Aorta (tissue), 5 donors: ENCODE measurements around the gene RAD51AP2. TPM values are rescaled to one million over a fixed set of nuclear protein-coding genes. Genes with fewer than 3 reads are reported as not detected.
"Not testable (repeated sequence)": the region's sequence is repeated elsewhere in the genome, so short reads cannot be mapped to it uniquely, and the experiment has no call there.

ENCODE experiments used
- ATAC-seq: fragments of 200-7000 bp; cut with Tn5 transposase; one replicate; pipeline ENCODE4 v1.9.1; 2022; ENCODE audit warnings: moderate library complexity; ENCODE audit not compliant: low FRiP score
- DNase-seq, 2 donors: peaks; one replicate each; pipeline ENCODE4 v3.0.0-alpha.2; 2020
- H3K27ac ChIP-seq, 2 donors: one replicate each; pipeline ENCODE4 v1.5.1; 2013; ENCODE audit warnings: low read length in 2 of 2, mild to moderate bottlenecking in 2 of 2, moderate library complexity in 2 of 2, control low read depth in 1 of 2, inconsistent platforms in 1 of 2, low read depth in 1 of 2
- H3K27me3 ChIP-seq, 2 donors: one replicate each; pipeline ENCODE4 v1.6.1; 2013; ENCODE audit warnings: control low read depth in 1 of 2, low read length in 1 of 2, mild to moderate bottlenecking in 1 of 2, moderate library complexity in 1 of 2; ENCODE audit not compliant: insufficient read depth in 2 of 2, control insufficient read depth in 1 of 2
- H3K36me3 ChIP-seq, 2 donors: one replicate each; pipeline ENCODE4 v1.6.1; 2013; ENCODE audit warnings: control low read depth in 1 of 2, low read length in 1 of 2, mild to moderate bottlenecking in 1 of 2; ENCODE audit not compliant: insufficient read depth in 2 of 2, control insufficient read depth in 1 of 2
- H3K4me1 ChIP-seq, 2 donors: one replicate each; pipeline ENCODE4 v1.6.1; 2013; ENCODE audit warnings: low read length in 2 of 2, control low read depth in 1 of 2, mild to moderate bottlenecking in 1 of 2, moderate library complexity in 1 of 2; ENCODE audit not compliant: insufficient read depth in 2 of 2, control insufficient read depth in 1 of 2
- H3K4me3 ChIP-seq, 2 donors: one replicate each; pipeline ENCODE4 v1.5.1; 2013; ENCODE audit warnings: low read length in 2 of 2, control low read depth in 1 of 2, mild to moderate bottlenecking in 1 of 2
- H3K9me3 ChIP-seq: one replicate; pipeline ENCODE4 v1.6.1; 2013; ENCODE audit warnings: mild to moderate bottlenecking, low read length; ENCODE audit not compliant: control insufficient read depth
- WGBS, 2 donors: extraction: QIAGEN DNeasy Blood & Tissue Kit; methylation state at CpG; one replicate each; pipeline ENCODE4 v1.1.7; 2013; 5-methylcytosine and 5-hydroxymethylcytosine counted together
- intact Hi-C, 2 donors: fragments of 100-400 bp; cut with DNase I; formaldehyde crosslinking; loops; one replicate each; pipeline versions ENCODE4 v1.14.2 to v1.15.0; 2022
- polyA plus RNA-seq, 2 donors: library from polyadenylated mRNA; stranded (reverse); fragments of 200-250 nt; gene quantifications; one replicate each; pipeline ENCODE4 v1.2.3, GENCODE V29; 2013
- total RNA-seq, 2 donors: library from RNA; stranded (reverse); fragmentation: NEBNext Ultra II Directional; extraction: Animal tissue kit (Norgen Biotek cat#: 25700); gene quantifications; one replicate each; pipeline ENCODE4 v1.2.1, GENCODE V29; 2021
- donor health status: healthy with polysubstance abuse.
- donor health status: Bipolar disorder and iron deficiency.
- donor health status: DM: no; HTN: no; CAD: no.
- donor health status: DM: no; HTN: no; CAD: no.
- donor health status: DM: yes; HTN: yes; CAD: no.

RAD51AP2 gene
- total and polyA plus RNA-seq, 4 donors = 0.13 TPM; not detected in 3

DNA sequence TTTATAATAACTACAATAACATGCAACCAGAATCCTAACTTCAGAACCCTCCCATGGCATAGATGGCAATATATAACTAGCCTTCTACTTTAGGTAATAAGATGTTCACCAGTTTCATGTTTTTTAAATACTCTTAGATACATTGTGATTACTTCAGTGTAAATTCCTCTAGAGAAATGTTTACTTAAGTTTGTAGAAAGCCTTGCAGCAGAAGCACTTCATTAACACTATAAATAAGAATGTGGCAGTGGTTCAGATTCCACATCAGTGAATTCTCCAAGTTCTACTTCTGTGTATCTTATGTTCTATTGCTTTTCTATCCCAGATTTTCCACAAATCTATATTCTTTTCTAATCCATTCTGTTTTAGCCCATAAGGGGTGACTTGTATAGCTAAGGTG lies 1.2 kb upstream of the RAD51AP2 start:
- ATAC-seq = no peak
- Histone ChIP-seq H3K9me3 (no peaks in the 10 kb centered on the region), H3K4me1 (no peaks in the 10 kb centered on the region), H3K36me3 (no peaks in the 10 kb centered on the region), H3K4me3 (no peak overlapping the region), H3K27me3 (no peaks in the 10 kb centered on the region), H3K27ac (no peak overlapping the region)
- intact Hi-C loops = loop anchor here in 1 of 2 donors (10.0 kb wide), 1 partner anchor 125 kb away; no protein-coding TSS in a partner anchor
- no peak for DNase-seq

DNA sequence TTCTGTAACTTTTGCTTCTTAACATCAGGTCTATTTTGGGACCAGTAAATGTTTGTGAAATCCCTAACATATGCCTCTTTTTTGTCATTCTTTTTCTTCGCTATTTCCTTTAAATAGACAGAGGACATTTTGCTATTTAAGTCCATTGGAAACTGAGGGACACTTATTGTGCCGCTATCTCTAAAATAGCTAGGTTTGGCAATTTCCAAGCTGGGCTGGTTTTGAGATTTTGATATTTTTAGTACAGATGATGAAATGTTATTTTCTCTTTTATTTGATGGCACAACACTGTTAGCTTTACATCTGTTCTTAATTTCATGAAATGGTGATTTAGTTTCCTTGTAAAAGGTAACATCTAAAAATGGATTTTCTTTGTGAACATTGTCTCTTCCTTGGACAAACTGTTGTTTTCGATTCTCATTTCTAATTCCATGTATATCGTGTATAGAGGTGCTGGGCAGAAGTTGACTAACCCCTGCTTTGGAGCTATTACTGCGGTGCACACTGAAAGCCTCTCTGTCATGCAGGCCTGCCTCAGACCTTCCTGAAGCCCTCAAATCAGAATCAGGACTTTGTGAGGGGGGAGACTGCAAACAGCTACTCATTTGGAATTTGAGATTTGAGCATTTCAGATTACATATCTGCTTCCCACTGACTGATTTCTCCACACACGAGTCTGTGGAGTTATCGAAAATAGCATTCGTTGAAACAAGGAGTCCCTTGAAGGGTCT lies 594 bp downstream of the RAD51AP2 start:
- intact Hi-C loops = loop anchor here in 1 of 2 donors (10.0 kb wide), 1 partner anchor 127 kb away; no protein-coding TSS in a partner anchor

DNA sequence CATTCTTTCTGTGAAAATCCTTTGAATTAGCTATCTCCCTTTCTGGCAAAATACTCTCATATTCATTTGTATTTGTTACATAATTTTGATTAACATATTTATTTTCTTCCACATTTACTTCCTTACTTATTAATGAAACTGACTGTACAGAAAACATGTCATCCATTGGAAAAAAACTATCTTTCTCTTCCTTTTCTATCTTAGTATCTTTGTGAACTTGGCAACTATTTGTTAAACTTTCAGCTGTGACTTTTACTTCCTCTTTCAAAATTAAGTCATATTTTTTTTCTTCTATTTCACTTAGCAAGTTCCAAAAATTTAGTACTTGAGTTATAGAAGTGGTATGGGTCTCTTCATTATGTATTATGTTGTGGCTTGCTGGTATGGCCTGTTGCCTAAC lies 2.6 kb downstream of the RAD51AP2 start:
- intact Hi-C loops = loop anchor here in 1 of 2 donors (10.0 kb wide), 1 partner anchor 129 kb away; no protein-coding TSS in a partner anchor
- H3K4me3 ChIP-seq = no peak overlapping the region

More for the DNA sequence above, 594 bp downstream of the RAD51AP2 start:
- Histone ChIP-seq H3K27ac (no peak overlapping the region), H3K4me3 (no peak overlapping the region), H3K9me3 (no peaks in the 10 kb centered on the region), H3K4me1 (no peaks in the 10 kb centered on the region), H3K36me3 (no peaks in the 10 kb centered on the region), H3K27me3 (no peaks in the 10 kb centered on the region)
- ATAC-seq (peak; percentile 25), DNase-seq (no peak)
- 29 to 33% methylated on average over 8 of the region's 8 CpGs for WGBS, 2 donors

DNA sequence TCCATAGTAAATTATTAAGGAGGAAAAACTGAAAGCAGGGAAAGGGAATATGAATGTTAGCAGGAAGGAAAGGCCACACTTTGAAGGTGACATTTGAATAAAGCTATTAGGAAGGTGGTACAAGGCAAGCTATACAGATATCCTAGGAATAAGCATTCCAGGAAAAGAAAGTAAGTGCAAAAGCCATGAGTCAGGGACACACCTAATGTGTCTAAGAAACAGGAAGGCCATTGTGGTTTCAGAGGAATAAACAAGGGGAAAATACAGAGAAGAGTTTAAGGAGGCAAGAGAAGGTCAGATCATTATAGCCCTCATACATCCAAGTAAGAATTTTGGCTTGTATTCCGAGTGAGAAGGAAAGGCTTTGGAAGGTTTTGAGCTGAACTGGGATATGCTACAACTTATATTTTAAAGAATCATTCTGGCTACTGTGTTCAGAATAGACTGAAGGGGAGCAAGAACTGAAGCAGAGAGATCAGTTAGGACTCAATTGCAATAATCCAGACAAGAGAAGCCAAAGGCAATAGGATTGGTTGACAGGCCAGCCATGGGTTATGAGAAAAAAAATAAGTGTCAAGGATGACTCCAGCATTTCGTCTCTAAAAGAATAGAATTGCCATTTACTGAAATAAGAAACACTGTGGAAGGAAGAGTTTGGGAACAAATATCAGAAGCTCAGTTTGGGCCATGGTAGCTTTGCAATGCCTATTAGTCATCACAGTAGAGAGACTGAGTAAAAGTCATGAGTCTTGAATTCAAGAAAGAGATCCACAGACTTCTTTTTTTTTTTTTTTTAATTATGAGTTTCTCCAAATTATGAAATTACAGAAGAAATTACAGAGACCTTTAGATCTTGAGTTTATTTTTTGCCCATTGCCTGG lies 11.3 kb downstream of the RAD51AP2 start:
- Histone ChIP-seq H3K27ac (no peak overlapping the region), H3K36me3 (no peaks in the 10 kb centered on the region), H3K4me1 (no peaks in the 10 kb centered on the region), H3K27me3 (no peaks in the 10 kb centered on the region), H3K9me3 (no peaks in the 10 kb centered on the region), H3K4me3 (no peak overlapping the region)
- intact Hi-C loops = loop anchor here in 1 of 2 donors (5.0 kb wide), 1 partner anchor 45 kb away; no protein-coding TSS in a partner anchor
- 66 to 75% methylated on average over 2 of the region's 2 CpGs for WGBS, 2 donors
- DNase-seq (no peak), ATAC-seq (no peak)

More for the DNA sequence above, 2.6 kb downstream of the RAD51AP2 start:
- no peak for ATAC-seq
- Histone ChIP-seq H3K27ac (no peak overlapping the region), H3K36me3 (no peaks in the 10 kb centered on the region), H3K4me1 (no peaks in the 10 kb centered on the region), H3K27me3 (no peaks in the 10 kb centered on the region), H3K9me3 (no peaks in the 10 kb centered on the region)
- no peak for DNase-seq

DNA sequence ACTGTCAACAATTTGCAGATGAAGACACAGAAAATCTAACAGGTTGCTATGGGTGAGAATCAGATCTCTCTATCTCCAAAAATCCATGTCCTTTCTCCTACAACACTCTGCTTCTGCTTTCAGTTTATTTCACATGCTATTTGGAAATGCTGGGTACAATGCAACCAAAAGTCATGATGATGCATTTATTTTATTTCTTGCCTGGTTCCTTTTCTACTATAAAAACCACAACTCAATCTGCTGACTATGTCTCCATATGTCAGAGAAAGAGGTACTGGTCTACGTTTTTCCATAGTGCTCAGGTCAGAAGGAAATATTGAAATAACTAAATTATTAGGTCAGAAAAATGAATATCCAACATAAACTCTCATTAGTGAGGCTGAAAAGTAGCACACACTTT lies 20.5 kb downstream of the RAD51AP2 start:
- ATAC-seq (no peak), DNase-seq (no peak)
- Histone ChIP-seq H3K4me1 (no peaks in the 10 kb centered on the region), H3K4me3 (no peak overlapping the region), H3K27me3 (no peaks in the 10 kb centered on the region), H3K36me3 (no peaks in the 10 kb centered on the region), H3K27ac (no peak overlapping the region), H3K9me3 (no peaks in the 10 kb centered on the region)
- 19 to 24% methylated on average over 1 of the region's 1 CpG for WGBS, 2 donors
- intact Hi-C loops = no loop called here

DNA sequence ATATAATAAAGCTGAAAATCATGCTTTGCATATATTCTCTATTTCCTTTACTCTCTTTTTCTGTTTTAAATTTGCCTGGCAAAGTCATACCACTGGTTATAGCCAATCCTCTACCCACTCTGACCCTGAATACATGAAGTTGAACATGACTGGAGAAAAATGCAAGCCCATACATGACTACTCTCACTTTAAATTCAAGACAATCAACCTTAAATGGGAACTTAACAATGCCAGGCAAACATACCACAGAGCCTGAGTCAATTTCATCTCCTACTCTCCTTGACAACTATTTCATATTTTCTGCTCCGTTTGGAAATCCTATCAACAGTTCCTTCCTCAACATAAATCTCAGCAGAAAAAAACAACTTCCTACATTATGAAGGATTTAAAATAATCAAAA lies 22.6 kb downstream of the RAD51AP2 start:
- no peaks in the 10 kb centered on the region for H3K36me3 ChIP-seq
- 14 to 21% methylated on average over 1 of the region's 1 CpG for WGBS, 2 donors
- intact Hi-C loops = no loop called here
- DNase-seq (no peak), ATAC-seq (no peak)
- no peak overlapping the region for H3K4me3 ChIP-seq
- H3K4me1 ChIP-seq = no peaks in the 10 kb centered on the region
- no peaks in the 10 kb centered on the region for H3K9me3 ChIP-seq
- no peaks in the 10 kb centered on the region for H3K27me3 ChIP-seq
- no peak overlapping the region for H3K27ac ChIP-seq

DNA sequence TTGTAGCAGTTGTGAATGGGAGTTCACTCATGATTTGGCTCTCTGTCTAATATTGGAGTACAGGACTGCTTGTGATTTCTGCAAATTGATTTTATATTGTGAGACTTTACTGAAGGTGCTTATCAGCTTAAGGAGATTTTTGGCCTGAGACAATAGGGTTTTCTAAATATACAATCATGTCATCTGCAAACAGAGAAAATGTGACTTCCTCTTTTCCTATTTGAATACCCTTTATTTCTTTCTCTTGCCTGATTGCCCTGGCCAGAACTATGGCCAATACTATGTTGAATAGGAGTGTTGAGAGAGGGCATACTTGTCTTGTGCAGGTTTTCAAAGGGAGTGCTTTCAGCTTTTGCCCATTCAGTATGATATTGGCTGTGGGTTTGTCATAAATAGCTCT lies 28.1 kb downstream of the RAD51AP2 start:
- ATAC-seq, H3K9me3 ChIP-seq, H3K27ac ChIP-seq, H3K36me3 ChIP-seq, H3K4me1 ChIP-seq, H3K4me3 ChIP-seq, H3K27me3 ChIP-seq, intact Hi-C loops, DNase-seq: not testable (repeated sequence)

DNA sequence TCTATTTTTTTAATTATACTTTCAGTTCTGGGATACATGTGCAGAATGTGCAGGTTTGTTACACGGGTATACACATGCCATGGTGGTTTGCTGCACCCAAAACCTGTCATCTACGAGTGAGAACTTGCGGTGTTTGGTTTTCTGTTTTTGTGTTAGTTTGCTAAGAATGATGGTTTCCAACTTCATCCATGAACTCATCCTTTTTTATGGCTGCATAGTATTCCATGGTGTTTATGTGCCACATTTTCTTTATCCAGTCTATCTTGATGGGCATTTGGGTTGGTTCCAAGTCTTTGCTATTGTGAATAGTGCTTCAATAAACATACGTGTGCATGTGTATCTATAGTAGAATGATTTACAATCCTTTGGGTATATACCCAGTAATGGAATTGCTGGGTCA lies 29.6 kb downstream of the RAD51AP2 start:
- DNase-seq, H3K4me3 ChIP-seq, H3K27me3 ChIP-seq, H3K36me3 ChIP-seq, H3K9me3 ChIP-seq, H3K27ac ChIP-seq, intact Hi-C loops, ATAC-seq, H3K4me1 ChIP-seq: not testable (repeated sequence)
- 91% methylated on average over 4 of the region's 4 CpGs for WGBS, 2 donors
